Caco-2 (cell line): ENCODE results near the gene CLTB. TPM values are rescaled to one million over a fixed set of nuclear protein-coding genes. Genes with fewer than 3 reads are reported as not detected.

ENCODE experiments used
- BruUV-seq: library from RNA; stranded (reverse); fragments of 400-500 nt; replicated peaks from 2 replicates; lab custom pipeline; 2021; lab: Mats Ljungman, UMichigan
- CTCF ChIA-PET: fragments of 300-600 bp; sonication (Branson Sonifier 250); formaldehyde crosslinking; loops from one replicate; lab custom pipeline; 2022; ENCODE audit warnings: antibody characterized with exemption; lab: Charles Lee
- POLR2A ChIA-PET: fragments of 300-600 bp; sonication (Branson Sonifier 250); formaldehyde crosslinking; loops from one replicate; lab custom pipeline; 2022; ENCODE audit warnings: antibody characterized with exemption; lab: Charles Lee
- DNase-seq, 2 experiments: peaks; one replicate each; pipeline versions ENCODE4 v3.0.0 to v3.0.0-alpha.2; 2020 to 2022
- H3K27me3 ChIP-seq: replicated peaks from 2 replicates; pipeline ENCODE4 v1.6.0; 2011; ENCODE audit warnings: low read length; ENCODE audit not compliant: control insufficient read depth, insufficient read depth
- H3K36me3 ChIP-seq: 2 replicates; pipeline ENCODE4 v1.5.1; 2011; ENCODE audit warnings: low read length; ENCODE audit not compliant: control insufficient read depth, insufficient read depth
- H3K4me1 ChIP-seq: fragments of 250-450 bp; sonication (Bioruptor Pico); 2 replicates; pipeline ENCODE4 v1.5.1; 2020; ENCODE audit warnings: mild to moderate bottlenecking
- H3K4me3 ChIP-seq: 2 replicates; pipeline ENCODE4 v1.5.1; 2011; ENCODE audit warnings: low read depth, mild to moderate bottlenecking, control low read depth, low read length
- H3K9me3 ChIP-seq: fragments of 250-450 bp; sonication (Bioruptor Pico); 2 replicates; pipeline ENCODE4 v1.5.1; 2020; ENCODE audit warnings: mild to moderate bottlenecking, moderate library complexity
- H3K27ac Mint-ChIP-seq: one replicate; pipeline ENCODE4 v1.8.0; 2022; ENCODE audit warnings: mixed read lengths; ENCODE audit not compliant: unreplicated experiment
- H3K27me3 Mint-ChIP-seq: one replicate; pipeline ENCODE4 v1.8.0; 2022; ENCODE audit warnings: mixed read lengths; ENCODE audit not compliant: insufficient read depth, unreplicated experiment
- H3K36me3 Mint-ChIP-seq: one replicate; pipeline ENCODE4 v1.8.0; 2022; ENCODE audit warnings: mild to moderate bottlenecking, mixed read lengths; ENCODE audit not compliant: insufficient read depth, unreplicated experiment
- H3K4me1 Mint-ChIP-seq: one replicate; pipeline ENCODE4 v1.8.0; 2022; ENCODE audit warnings: low read depth, mixed read lengths; ENCODE audit not compliant: unreplicated experiment
- H3K4me3 Mint-ChIP-seq: one replicate; pipeline ENCODE4 v1.8.0; 2022; ENCODE audit warnings: mild to moderate bottlenecking, moderate library complexity, mixed read lengths; ENCODE audit not compliant: unreplicated experiment
- H3K9me3 Mint-ChIP-seq: one replicate; pipeline ENCODE4 v1.8.0; 2022; ENCODE audit warnings: mixed read lengths; ENCODE audit not compliant: unreplicated experiment
- intact Hi-C: fragments of 100-400 bp; cut with micrococcal nuclease; formaldehyde crosslinking; loops from one replicate; pipeline ENCODE4 v1.10.0; 2022; ENCODE audit not compliant: unreplicated experiment
- total RNA-seq: library from RNA; stranded (reverse); gene quantifications from 2 replicates; pipeline ENCODE4 v1.2.3, GENCODE V29; 2022
- TF ChIP-seq, protein P1 (sequence below), 2 experiments: fragments of 200-600 bp in 1 of 2; IDR thresholded peaks; 1 replicate in 1 of 2; 2 replicates in 1 of 2; pipeline versions ENCODE4 v1.5.1 to v1.8.0; 2011 to 2022; ENCODE audit warnings: antibody characterized with exemption in 1 of 2, control low read depth in 1 of 2, inconsistent platforms in 1 of 2, low read depth in 1 of 2, low read length in 1 of 2, mild to moderate bottlenecking in 1 of 2, moderate library complexity in 1 of 2; ENCODE audit not compliant: insufficient read depth in 1 of 2, severe bottlenecking in 1 of 2, unreplicated experiment in 1 of 2

Gene CLTB
- total RNA-seq, 1 experiment from 2014 or later = 78.9 TPM

DNA sequence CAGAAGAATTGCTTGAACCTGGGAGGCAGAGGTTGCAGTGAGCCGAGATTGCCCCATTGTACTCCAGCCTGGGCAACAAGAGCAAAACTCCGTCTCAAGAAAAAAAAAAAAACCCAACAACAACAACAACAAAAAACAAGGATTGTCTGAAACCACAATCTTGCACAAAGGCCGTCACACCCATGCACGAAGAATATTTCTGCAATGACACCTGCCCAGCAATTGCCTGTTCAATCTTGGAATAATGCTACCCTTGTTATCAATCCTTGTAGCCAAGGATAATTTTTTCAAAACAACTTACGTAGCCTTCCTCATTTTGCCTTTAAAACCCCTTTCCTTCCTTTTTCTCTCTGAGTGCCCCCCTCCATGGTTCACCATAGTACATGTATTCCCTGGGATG, 3.7 kb upstream of the CLTB start:
- no peak overlapping the region for H3K4me3 Mint-ChIP-seq
- H3K4me1 ChIP-seq = peaks cover 31% of the 10 kb centered on the region
- DNase-seq = no peak

DNA sequence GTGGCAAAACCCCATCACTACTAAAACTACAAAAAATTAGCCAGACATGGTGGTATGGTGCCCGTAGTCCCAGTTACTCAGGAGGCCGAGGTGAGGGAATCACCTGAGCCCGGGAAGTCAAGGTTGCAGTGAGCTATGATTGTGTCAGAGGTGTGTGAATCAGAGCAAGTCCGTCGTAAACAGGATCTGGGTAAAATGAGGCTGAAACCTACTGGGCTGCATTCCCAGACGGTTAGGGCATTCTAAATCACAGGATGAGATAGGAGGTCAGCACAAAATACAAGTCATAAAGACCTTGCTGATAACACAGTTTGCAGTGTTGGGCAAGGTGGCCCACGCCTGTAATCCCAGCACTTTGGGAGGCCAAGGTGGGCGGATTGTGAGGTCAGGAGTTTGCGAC, 1.9 kb upstream of the CLTB start:
- ChIA-PET POLR2A (interaction anchor here (3.7 kb wide), 1 partner anchor 30 kb away, joined by 23 read pairs; the partner anchor contains the start of gene FAF2), CTCF (interaction anchor here (1.2 to 1.5 kb wide), 2 partner anchors 30 to 119 kb away, joined by 3 to 14 read pairs; partner anchors contain the start of genes FAF2 and RNF44)
- intact Hi-C loops = loop anchor here (10.0 kb wide), 1 partner anchor 67 kb away; no protein-coding TSS in a partner anchor
- H3K27me3 ChIP-seq = no peaks in the 10 kb centered on the region
- DNase-seq = peak; percentile 79 to 85
- Mint-ChIP-seq H3K9me3 (peaks cover 18% of the 10 kb centered on the region), H3K4me1 (peaks cover 14% of the 10 kb centered on the region), H3K27ac (peak overlapping the region; percentile 32), H3K27me3 (no peaks in the 10 kb centered on the region), H3K36me3 (peaks cover 15% of the 10 kb centered on the region), H3K4me3 (peak overlapping the region; percentile 12)
- TF ChIP-seq, protein P1, sequence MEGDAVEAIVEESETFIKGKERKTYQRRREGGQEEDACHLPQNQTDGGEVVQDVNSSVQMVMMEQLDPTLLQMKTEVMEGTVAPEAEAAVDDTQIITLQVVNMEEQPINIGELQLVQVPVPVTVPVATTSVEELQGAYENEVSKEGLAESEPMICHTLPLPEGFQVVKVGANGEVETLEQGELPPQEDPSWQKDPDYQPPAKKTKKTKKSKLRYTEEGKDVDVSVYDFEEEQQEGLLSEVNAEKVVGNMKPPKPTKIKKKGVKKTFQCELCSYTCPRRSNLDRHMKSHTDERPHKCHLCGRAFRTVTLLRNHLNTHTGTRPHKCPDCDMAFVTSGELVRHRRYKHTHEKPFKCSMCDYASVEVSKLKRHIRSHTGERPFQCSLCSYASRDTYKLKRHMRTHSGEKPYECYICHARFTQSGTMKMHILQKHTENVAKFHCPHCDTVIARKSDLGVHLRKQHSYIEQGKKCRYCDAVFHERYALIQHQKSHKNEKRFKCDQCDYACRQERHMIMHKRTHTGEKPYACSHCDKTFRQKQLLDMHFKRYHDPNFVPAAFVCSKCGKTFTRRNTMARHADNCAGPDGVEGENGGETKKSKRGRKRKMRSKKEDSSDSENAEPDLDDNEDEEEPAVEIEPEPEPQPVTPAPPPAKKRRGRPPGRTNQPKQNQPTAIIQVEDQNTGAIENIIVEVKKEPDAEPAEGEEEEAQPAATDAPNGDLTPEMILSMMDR (IDR thresholded peaks at IDR 0.05; ENCODE audit: insufficient read depth in 1 of 2, low read depth in 1 of 2, low read length in 1 of 2, severe bottlenecking in 1 of 2, unreplicated experiment in 1 of 2) = no peak
- H3K4me1 ChIP-seq = peaks cover 23% of the 10 kb centered on the region
- H3K36me3 ChIP-seq = no peaks in the 10 kb centered on the region
- no peak overlapping the region for H3K4me3 ChIP-seq
- no peaks in the 10 kb centered on the region for H3K9me3 ChIP-seq
- BruUV-seq = no TSS peak

More for the DNA sequence above, 3.7 kb upstream of the CLTB start:
- Mint-ChIP-seq H3K4me1 (peaks cover 14% of the 10 kb centered on the region), H3K36me3 (peaks cover 15% of the 10 kb centered on the region), H3K27ac (no peak overlapping the region), H3K9me3 (peaks cover 18% of the 10 kb centered on the region), H3K27me3 (no peaks in the 10 kb centered on the region)
- TF ChIP-seq, protein P1 (IDR thresholded peaks at IDR 0.05; ENCODE audit: insufficient read depth in 1 of 2, low read depth in 1 of 2, low read length in 1 of 2, severe bottlenecking in 1 of 2, unreplicated experiment in 1 of 2) = no peak
- no peaks in the 10 kb centered on the region for H3K36me3 ChIP-seq
- POLR2A ChIA-PET = no interaction called here
- intact Hi-C loops = no loop called here
- BruUV-seq = no TSS peak
- no peaks in the 10 kb centered on the region for H3K27me3 ChIP-seq
- no peaks in the 10 kb centered on the region for H3K9me3 ChIP-seq
- CTCF ChIA-PET = no interaction called here
- H3K4me3 ChIP-seq = no peak overlapping the region

DNA sequence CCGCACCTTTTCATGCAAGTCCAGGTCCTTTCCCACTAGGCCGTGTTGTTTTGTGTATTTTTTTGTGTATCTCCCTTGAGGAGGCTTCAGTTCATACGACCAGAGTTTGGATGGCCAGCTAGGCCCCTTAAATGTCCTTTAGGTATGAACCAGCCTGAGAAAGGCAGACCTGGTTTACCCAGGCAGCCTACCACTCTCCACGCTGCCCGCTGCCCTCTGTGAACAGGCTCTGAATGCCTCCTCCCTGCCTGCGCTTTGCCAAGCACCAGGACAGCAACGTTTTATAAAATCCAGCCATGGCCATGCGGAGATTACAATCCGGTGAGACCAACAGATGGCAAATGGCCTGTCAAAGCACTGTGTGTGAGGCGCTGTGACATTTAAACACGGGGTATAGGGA, 626 bp upstream of the CLTB start:
- peak overlapping the region; percentile 32 for H3K4me3 ChIP-seq
- DNase-seq = no peak
- peaks cover 23% of the 10 kb centered on the region for H3K4me1 ChIP-seq
- H3K4me1 Mint-ChIP-seq = peaks cover 14% of the 10 kb centered on the region
- H3K27me3 ChIP-seq = no peaks in the 10 kb centered on the region
- BruUV-seq = no TSS peak
- no peaks in the 10 kb centered on the region for H3K9me3 ChIP-seq
- peak overlapping the region; percentile 77 for H3K4me3 Mint-ChIP-seq
- ChIA-PET POLR2A (interaction anchor here (1.0 to 3.7 kb wide), 3 partner anchors 31 to 156 kb away, joined by 3 to 23 read pairs (median 22); partner anchors contain the start of genes FAF2 and RNF44), CTCF (interaction anchor here (0.9 to 1.8 kb wide), 7 partner anchors 31 to 687 kb away, joined by 3 to 20 read pairs (median 5); partner anchors contain the start of genes FAF2 and TSPAN17)
- no peaks in the 10 kb centered on the region for H3K36me3 ChIP-seq
- H3K36me3 Mint-ChIP-seq = peaks cover 15% of the 10 kb centered on the region
- TF ChIP-seq, protein P1 (IDR thresholded peaks at IDR 0.05; ENCODE audit: insufficient read depth in 1 of 2, low read depth in 1 of 2, low read length in 1 of 2, severe bottlenecking in 1 of 2, unreplicated experiment in 1 of 2) = no peak
- no peaks in the 10 kb centered on the region for H3K27me3 Mint-ChIP-seq
- intact Hi-C loops = loop anchor here (1.0 to 10.0 kb wide), 4 partner anchors 31 to 162 kb away; partner anchors contain the start of gene FAF2
- peak overlapping the region; percentile 30 for H3K27ac Mint-ChIP-seq
- peaks cover 18% of the 10 kb centered on the region for H3K9me3 Mint-ChIP-seq
